ENCODE data around the gene AHDC1.
"Not testable (repeated sequence)": the region's sequence is repeated elsewhere in the genome, so short reads cannot be mapped to it uniquely, and the experiment has no call there.

The AHDC1 gene
- 4.1 to 14.2 reads per million in 2 experiments for total RNA-seq

GRCh38 chr1:27603681-27604578 lies at the start of gene AHDC1:
Gene AHDC1, minus strand, starts transcription at chr1:27604144. Its CDS starts 52,029 bp downstream, at chr1:27552115.
- peak; percentile 87 for DNase-seq (ENCODE audit: low read depth)

GRCh38 chr1:27652111-27652864 lies 48.3 kb upstream of the AHDC1 start:
- DNase-seq (ENCODE audit: low read depth): no peak

- DNase-seq (ENCODE audit: low read depth): no peak
These were observed 46.7 kb upstream of the AHDC1 start for GRCh38 chr1:27650539-27651175.

GRCh38 chr1:27650171-27650538 lies 46.2 kb upstream of the AHDC1 start:
- no peak for DNase-seq (ENCODE audit: low read depth)

GRCh38 chr1:27649306-27649635 lies 45.3 kb upstream of the AHDC1 start:
- no peak for DNase-seq (ENCODE audit: low read depth)

GRCh38 chr1:27648602-27649305 lies 44.8 kb upstream of the AHDC1 start:
- DNase-seq (ENCODE audit: low read depth): no peak

GRCh38 chr1:27647328-27647727 lies 43.4 kb upstream of the AHDC1 start:
- no peak for DNase-seq (ENCODE audit: low read depth)

GRCh38 chr1:27646676-27647075 lies 42.7 kb upstream of the AHDC1 start:
- no peak for DNase-seq (ENCODE audit: low read depth)

GRCh38 chr1:27645071-27645415 lies 41.1 kb upstream of the AHDC1 start:
- DNase-seq (ENCODE audit: low read depth): no peak

- no peak for DNase-seq (ENCODE audit: low read depth)
These were observed 40.6 kb upstream of the AHDC1 start for GRCh38 chr1:27644369-27645070.

GRCh38 chr1:27643600-27644368 lies 39.8 kb upstream of the AHDC1 start:
- peak; percentile 56 for DNase-seq (ENCODE audit: low read depth)

GRCh38 chr1:27640514-27640913 lies 36.6 kb upstream of the AHDC1 start:
- DNase-seq (ENCODE audit: low read depth): not testable (repeated sequence)

- no peak for DNase-seq (ENCODE audit: low read depth)
These were observed 34.9 kb upstream of the AHDC1 start for GRCh38 chr1:27638805-27639204.

GRCh38 chr1:27638047-27638734 lies 34.2 kb upstream of the AHDC1 start:
- no peak for DNase-seq (ENCODE audit: low read depth)

- DNase-seq (ENCODE audit: low read depth): no peak
These were observed 31.6 kb upstream of the AHDC1 start for GRCh38 chr1:27635396-27636142.

- no peak for DNase-seq (ENCODE audit: low read depth)
These were observed 31.0 kb upstream of the AHDC1 start, which contains the start of gene FGR for GRCh38 chr1:27634985-27635367. Gene FGR, minus strand, starts transcription at chr1:27635185. Its CDS starts 11,269 bp downstream, at chr1:27623916.

GRCh38 chr1:27634177-27634984 lies 30.4 kb upstream of the AHDC1 start:
- DNase-seq (ENCODE audit: low read depth): no peak

- DNase-seq (ENCODE audit: low read depth): no peak
These were observed 29.8 kb upstream of the AHDC1 start for GRCh38 chr1:27633640-27634176.

Data from T follicular helper cell (primary cell).